GM18507 (cell line): ENCODE data around the gene LEMD2.
A peak's percentile ranks its signal among the peaks of the same experiment; 100 is the strongest.

Source experiments
- DNase-seq: peaks from one replicate; pipeline ENCODE4 v3.0.0; 2011; ENCODE audit warnings: low read depth; ENCODE audit not compliant: insufficient read length; ENCODE audit errors: extremely low spot score
- FAIRE-seq: peaks from 2 replicates; lab custom pipeline; 2011; peaks lifted over from hg19 to GRCh38; lab: Jason Lieb, UNC

Gene LEMD2

GRCh38 chr6:33745548-33745947 is 43.4 kb downstream of the LEMD2 start:
- no peak for DNase-seq
- FAIRE-seq: no peak

DNA sequence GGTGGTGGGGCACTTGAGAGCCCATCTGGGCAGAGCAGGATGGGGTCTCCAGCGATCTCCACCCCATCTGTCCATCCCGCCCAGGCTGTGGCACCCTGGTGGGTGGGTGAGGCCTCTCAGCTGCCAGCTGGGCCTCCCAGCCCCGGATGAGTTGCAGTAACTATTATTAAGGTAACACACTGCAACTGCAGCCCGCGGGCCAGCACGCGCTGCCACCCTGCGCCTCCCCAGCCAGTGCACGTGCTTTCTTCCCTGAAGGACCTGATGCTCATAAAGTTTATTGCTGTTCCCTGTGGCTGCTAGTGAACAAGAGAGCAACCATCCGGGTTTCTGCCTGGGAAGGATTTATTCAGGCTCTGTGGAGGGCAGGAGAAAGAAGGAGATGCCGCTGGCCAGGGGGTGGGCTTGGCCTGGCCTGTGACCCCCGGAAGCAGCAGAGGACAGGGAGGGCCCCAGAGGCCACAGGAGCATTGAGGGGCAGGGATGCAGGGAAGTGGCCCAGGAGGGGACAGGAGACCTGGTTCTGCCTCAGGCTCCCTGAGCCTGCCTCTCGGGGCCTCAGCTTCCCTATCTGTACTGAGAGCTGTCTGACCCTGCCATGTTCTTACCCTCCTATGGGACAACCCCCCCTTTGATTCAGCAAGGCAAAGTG is 43.9 kb downstream of the LEMD2 start:
- FAIRE-seq (no peak), DNase-seq (no peak)

DNA sequence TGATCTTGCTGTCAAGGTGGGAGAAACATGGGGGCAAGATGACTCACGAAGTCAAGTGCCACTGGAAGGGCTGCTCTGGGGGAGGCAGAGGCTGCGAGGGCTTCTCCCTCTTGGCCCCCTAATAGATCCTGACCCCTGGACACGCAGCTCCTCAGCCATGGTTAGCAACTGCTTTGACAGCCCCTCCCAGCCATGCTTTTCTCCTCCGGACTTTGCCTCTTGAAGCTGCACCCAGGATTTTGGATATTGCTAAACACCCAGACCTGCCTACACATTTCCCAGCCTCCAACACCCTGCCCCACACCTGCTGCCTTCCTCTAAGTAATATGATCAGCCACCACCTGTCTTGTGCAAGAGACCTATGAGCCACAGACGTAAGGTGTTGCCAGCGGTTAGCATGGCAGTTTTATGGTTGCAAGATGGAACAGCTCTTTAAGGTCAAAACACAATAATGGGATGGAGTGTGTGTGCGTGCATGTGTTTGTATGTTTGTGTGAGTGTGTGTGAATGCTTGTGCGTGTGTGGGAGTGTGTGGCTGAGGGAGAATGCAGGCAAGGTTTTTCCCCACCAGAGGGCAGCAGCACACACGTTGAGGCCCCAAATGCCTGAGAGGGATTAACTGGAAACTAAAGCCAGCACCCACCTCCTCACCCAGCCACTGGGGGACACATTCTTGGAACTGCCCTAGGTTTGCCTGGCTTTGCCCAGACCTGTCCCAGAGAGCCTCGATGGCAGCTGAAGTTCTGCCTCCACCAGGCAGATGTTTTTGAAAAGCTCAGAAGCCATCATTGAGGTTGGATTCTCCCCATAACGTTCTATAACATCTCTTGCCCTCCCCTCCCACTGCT is 44.7 kb downstream of the LEMD2 start:
- peak; percentile 90 for FAIRE-seq
- peak; percentile 65 for DNase-seq

GRCh38 chr6:33742837-33743236 is 46.1 kb downstream of the LEMD2 start:
- no peak for FAIRE-seq

GRCh38 chr6:33742092-33742491 is 46.8 kb downstream of the LEMD2 start:
- no peak for FAIRE-seq
- no peak for DNase-seq

More at GRCh38 chr6:33742837-33743236, 46.1 kb downstream of the LEMD2 start:
- no peak for DNase-seq

DNA sequence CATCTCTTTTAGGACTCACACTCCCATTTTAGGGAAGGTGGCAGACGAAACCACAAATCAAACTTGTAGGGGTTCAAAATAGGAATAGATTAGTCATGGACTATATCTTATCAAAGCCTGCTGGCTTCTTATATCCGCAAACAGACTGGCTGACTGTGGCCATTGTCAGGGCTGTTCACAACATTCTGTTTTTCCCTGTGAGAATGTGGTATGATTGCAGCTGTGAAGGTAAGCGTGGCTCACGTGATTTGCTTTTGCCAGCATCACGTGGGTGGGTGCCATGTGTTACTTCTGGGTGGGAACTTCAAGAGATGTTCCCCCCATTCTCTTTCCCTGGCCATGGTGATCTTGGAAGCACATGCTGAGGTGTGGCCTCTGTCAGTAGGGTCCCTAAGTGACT is 48.1 kb downstream of the LEMD2 start:
- FAIRE-seq: no peak

DNA sequence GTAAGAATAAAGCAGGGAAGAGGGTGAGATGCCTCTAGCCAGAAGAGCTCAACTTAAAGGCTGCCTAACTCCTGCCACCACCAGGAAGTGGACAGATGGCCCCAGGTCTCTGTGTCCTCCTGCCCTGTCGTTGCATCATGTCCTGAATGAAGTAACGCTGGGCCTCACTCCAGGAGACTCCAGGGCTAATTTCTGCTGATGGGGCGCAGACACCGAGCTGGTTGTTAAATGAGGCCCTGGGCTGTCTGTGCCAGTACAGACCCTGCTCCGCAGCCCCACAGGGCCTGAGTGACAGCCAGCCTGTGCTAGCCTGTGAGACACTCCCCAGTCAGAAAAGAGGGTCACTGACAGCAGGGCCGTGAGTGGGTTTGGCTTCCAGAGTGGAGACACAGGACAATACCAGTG is 48.7 kb downstream of the LEMD2 start:
- no peak for DNase-seq
- no peak for FAIRE-seq

More for the DNA sequence above, 48.1 kb downstream of the LEMD2 start:
- no peak for DNase-seq

DNA sequence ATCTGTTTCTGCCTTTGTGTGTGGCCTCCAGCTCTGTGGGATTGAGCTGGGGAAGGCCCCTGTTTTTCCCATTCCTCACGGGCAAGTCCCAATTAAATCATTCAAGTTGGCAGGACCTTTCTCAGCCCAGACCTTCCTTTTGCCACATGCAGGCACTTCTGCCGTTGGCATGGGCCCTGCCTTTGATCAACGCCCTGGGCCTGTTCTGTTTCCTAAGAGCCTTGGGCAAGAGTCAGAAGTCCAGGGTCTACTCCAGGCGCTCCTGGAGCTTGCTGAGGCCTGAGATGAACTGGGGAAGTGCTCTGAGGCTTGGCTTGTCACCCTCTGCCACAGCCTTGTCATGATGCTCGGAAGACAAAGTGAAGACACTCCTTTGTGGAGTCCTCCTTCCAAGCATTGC is 49.4 kb downstream of the LEMD2 start:
- no peak for FAIRE-seq

GRCh38 chr6:33738879-33739278 is 50.1 kb downstream of the LEMD2 start:
- FAIRE-seq (no peak), DNase-seq (no peak)

More for the DNA sequence above, 49.4 kb downstream of the LEMD2 start:
- no peak for DNase-seq

- FAIRE-seq (no peak), DNase-seq (no peak)
Observed at GRCh38 chr6:33738153-33738552, 50.8 kb downstream of the LEMD2 start.

- FAIRE-seq: no peak
Observed at GRCh38 chr6:33737267-33738026, 51.5 kb downstream of the LEMD2 start.

DNA sequence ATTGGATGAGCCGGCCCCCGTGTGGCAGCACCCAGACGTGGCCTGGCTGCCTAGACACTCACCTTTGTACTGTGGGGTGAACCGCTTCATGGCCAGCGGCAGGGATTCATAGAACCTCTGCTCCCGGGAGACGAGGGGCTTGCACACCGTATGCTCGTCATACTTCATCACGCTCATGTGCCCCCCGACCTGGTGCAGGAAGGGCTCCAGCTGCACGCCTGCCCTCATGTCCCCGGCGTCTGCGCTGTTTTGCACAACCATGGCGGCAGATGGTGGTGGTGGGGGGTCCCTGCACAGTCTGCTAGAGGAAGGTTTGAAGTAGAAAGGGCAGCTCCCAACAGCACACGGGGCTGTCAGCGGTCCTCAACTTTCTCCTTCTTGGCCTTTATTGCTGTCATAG is 53.7 kb downstream of the LEMD2 start:
- DNase-seq (no peak), FAIRE-seq (no peak)

More at GRCh38 chr6:33737267-33738026, 51.5 kb downstream of the LEMD2 start:
- DNase-seq: no peak

- FAIRE-seq (no peak), DNase-seq (no peak)
Observed at GRCh38 chr6:33733709-33734007, 55.3 kb downstream of the LEMD2 start.

GRCh38 chr6:33732817-33733708 is 55.9 kb downstream of the LEMD2 start:
- no peak for FAIRE-seq
- no peak for DNase-seq

- FAIRE-seq (no peak), DNase-seq (no peak)
Observed at GRCh38 chr6:33732385-33732784, 56.5 kb downstream of the LEMD2 start.

DNA sequence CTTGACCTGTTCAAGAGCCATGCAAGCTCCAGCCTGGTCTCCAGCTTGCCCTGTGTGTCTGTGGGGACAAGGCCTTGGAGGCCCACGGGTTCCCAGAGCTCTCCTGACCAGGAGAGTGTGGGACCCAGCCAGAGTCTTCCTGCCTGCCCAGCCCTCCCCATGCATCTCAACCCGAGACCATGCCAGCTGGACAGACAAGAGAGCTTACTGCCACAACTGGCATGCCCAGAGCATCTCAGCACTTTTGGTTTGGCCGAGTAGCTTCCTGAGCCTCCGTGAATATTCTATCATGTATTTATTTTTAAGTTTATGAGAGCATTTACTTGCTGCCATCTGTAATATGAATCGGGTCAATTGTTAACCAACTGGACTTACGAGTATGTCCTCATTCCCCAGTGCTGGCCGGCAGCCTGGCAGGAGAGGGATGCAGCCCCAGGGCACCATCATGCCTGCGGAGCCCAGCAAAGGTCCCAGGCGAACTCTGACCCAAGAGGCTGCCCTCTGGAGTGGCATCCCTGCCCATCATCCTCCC is 57.1 kb downstream of the LEMD2 start:
- DNase-seq (no peak), FAIRE-seq (no peak)

DNA sequence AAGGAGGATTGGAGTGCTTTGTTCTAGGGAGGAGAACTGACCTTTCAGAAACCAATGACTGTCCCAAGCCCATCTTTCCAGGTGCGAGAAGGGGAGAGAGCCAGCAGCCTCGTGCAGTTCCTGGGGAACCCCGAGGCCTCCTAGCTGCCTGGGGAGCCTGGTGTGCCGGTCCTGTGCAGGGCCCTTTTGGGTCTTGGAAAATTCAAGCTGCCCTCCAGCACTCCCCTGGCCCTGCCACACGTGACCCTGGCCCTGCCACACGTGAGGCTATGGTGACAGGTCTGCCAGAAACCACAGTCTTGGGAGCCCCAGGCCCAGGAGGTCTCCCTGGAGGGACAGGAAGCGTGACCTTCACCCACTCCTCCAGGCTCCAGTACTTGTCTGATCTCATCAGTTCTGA is 57.9 kb downstream of the LEMD2 start:
- FAIRE-seq (no peak), DNase-seq (no peak)

- FAIRE-seq (no peak), DNase-seq (no peak)
Observed at GRCh38 chr6:33730611-33731010, 58.3 kb downstream of the LEMD2 start.

- FAIRE-seq: no peak
- DNase-seq: no peak
Observed at GRCh38 chr6:33729059-33729458, 59.9 kb downstream of the LEMD2 start.
